Purkinje cell (primary cell): ENCODE measurements around the gene SEMA3F. TPM values are rescaled to one million over a fixed set of nuclear protein-coding genes. Genes with fewer than 3 reads are reported as not detected.

ENCODE experiments used
- polyA plus RNA-seq: library from polyadenylated mRNA; unstranded; fragments of >200 nt; fragmentation: Nextera tagmentation; gene quantifications from 2 replicates; pipeline ENCODE4 v1.2.1, GENCODE V29; 2014

Gene SEMA3F
- 0.10 TPM in 1 of 2 replicates, not detected in the other for polyA plus RNA-seq

DNA sequence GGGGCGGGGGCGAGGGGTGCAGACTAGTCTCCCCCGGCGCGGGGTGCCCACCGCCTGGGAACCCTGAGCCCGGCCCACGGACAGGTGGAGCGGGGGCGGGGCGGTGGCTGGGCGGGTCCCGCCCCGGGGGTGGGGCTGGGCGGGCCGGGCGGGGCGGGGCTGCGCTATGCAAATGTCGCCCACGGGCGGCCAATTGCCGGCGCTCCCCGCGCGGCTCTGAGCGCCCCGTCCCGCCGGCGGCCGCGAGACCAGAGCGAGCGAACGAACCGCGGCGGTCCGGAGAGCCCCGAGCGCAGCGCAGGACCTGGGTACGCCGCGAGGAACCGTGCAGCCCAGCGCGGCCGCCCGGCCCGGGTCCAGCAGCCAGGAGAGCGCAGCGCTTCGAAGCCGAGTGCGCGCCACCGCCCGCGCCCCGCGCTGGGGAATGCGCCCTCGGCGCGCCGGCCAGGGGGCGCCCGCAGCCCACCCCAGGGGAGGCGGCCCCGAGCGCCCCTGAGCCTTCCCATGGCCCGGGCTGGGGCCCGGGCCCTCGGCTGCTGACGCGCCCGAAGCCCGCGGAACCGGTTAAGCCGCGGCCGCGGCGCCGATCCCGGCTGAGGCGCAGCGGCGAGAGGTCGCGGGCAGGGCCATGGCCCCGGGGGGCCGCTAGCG, at the start of gene SEMA3F:
SEMA3F (plus strand) TSS at position 485 of the 651 bp plus-strand sequence. CDS start 4,299 bp downstream, outside the sequence.

DNA sequence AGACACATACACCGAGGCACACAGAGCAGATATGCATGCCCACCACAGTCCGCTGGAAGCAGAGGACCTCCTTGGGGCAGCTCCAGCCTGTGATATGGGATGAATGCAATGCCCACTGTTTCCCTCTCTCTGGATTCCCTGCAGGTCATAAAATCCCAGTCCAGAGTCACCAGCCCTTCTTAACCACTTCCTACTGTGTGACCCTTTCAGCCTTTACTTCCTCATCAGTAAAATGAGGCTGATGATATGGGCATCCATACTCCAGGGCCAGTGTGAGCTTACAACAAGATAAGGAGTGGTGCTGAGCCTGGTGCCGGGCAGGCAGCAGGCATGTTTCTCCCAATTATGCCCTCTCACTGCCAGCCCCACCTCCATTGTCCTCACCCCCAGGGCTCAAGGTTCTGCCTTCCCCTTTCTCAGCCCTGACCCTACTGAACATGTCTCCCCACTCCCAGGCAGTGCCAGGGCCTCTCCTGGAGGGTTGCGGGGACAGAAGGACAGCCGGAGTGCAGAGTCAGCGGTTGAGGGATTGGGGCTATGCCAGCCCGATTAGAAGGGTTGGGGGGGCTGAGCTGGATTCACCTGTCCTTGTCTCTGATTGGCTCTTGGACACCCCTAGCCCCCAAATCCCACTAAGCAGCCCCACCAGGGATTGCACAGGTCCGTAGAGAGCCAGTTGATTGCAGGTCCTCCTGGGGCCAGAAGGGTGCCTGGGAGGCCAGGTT, 36.0 kb downstream of the SEMA3F start, which contains the start of gene GNAT1:
GNAT1 (plus strand) TSS at position 675 of the 725 bp plus-strand sequence. CDS start 116 bp downstream, outside the sequence.

DNA sequence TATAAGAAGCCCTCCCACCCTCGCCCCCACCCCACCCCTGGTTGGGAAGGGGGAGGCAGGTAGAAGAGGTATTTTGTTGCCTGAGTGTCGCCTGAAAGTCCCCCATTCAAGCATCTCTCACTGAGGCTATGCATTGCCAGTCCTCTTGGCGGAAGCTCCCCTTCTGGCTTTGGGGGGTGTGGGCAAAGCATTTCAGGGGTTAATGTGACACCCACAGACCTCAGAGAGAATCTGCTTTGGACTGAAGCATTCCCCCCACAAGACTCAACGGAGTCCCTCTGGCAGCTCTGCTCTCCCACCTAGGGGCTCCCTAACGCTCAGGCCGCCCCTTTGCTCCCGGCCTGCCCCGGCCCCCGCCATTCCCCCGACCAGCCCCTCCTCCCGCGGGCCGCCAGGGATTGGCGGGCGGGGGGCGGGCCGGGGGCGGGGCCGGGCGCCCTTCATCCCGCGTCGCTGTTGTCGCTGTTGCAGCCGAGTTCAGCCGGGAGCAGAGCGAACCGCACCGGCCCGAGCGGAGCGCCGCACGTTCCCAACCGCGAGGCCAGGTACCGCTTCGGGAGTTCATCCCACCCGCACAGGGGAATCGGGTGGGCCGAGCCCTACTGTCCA, 49.8 kb downstream of the SEMA3F start, which contains the start of gene SLC38A3:
SLC38A3 (plus strand) TSS at position 468 of the 609 bp plus-strand sequence. CDS start 8,929 bp downstream, outside the sequence.

DNA sequence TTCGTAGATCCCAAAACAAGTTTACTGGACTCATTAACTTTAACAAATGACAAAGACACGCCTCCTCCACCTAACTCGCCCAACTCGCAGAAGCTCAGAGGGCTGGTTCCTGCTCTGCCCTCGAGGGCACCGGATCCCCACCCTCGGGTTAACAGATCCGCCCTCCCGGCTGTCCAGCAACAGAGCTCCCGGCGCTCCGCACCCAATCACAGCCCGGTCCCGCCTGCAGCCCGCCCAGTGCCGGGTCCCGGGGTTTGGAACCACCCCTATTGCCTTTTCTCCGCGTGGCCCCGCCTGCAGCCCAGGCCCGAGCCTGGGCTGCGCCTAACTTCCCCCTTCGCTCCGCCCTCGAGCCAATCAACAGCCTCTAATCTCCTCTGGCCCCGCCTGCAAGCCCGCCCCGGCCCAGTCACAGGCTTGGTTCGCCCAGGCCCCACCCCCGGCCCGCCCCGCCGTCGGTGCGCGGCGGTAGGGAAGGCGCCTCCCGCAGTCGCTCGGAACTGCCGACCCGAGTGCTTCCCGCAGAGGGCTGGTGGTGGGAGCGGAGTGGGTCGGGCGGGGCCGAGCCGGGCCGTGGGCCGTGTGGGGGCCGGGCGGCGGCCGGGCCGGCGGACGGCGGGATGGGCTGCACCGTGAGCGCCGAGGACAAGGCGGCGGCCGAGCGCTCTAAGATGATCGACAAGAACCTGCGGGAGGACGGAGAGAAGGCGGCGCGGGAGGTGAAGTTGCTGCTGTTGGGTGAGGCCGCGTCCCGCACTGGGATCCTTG, 80.8 kb downstream of the SEMA3F start, which contains the start of gene GNAI2:
GNAI2 (plus strand) TSS at position 489 of the 768 bp plus-strand sequence; CDS start at position 621, 132 bp downstream.

Other genes with a start within 250 kb of the SEMA3F start
- gene MON1A, start 225.5 kb upstream of the SEMA3F start, polyA plus RNA-seq = 4.6 and 6.7 TPM in 2 replicates
- gene RBM6, start 215.2 kb upstream of the SEMA3F start, polyA plus RNA-seq = 22.6 and 31.8 TPM in 2 replicates
- 27.7 and 31.1 TPM in 2 replicates for gene RBM5, start 66.4 kb upstream of the SEMA3F start, polyA plus RNA-seq
- gene GNAT1, start 36.3 kb downstream of the SEMA3F start, polyA plus RNA-seq = not detected in 2 replicates
- 0.16 and 4.2 TPM in 2 replicates for gene SLC38A3, start 49.9 kb downstream of the SEMA3F start, polyA plus RNA-seq
- 4.9 and 5.0 TPM in 2 replicates for gene GNAI2, start 80.9 kb downstream of the SEMA3F start, polyA plus RNA-seq
- gene SEMA3B, start 113.8 kb downstream of the SEMA3F start, polyA plus RNA-seq = 0.27 and 0.28 TPM in 2 replicates
- gene LSMEM2, start 123.8 kb downstream of the SEMA3F start, polyA plus RNA-seq = not detected in 2 replicates
- 2.5 and 6.0 TPM in 2 replicates for gene IFRD2, start 137.1 kb downstream of the SEMA3F start, polyA plus RNA-seq
- 3.8 TPM in 1 of 2 replicates, not detected in the other for gene HYAL3, start 144.1 kb downstream of the SEMA3F start, polyA plus RNA-seq
- 0.76 and 4.6 TPM in 2 replicates for gene NAA80, start 144.1 kb downstream of the SEMA3F start, polyA plus RNA-seq
- 0.83 TPM in 1 of 2 replicates, not detected in the other for gene HYAL1, start 148.2 kb downstream of the SEMA3F start, polyA plus RNA-seq
- gene HYAL2, start 167.4 kb downstream of the SEMA3F start, polyA plus RNA-seq = 1.8 and 4.4 TPM in 2 replicates
- 26.1 and 26.6 TPM in 2 replicates for gene TUSC2, start 172.9 kb downstream of the SEMA3F start, polyA plus RNA-seq
- gene RASSF1, start 185.5 kb downstream of the SEMA3F start, polyA plus RNA-seq = 2.4 and 3.2 TPM in 2 replicates
- not detected in 2 replicates for gene ZMYND10, start 190.4 kb downstream of the SEMA3F start, polyA plus RNA-seq
- 47.8 and 60.9 TPM in 2 replicates for gene NPRL2, start 195.5 kb downstream of the SEMA3F start, polyA plus RNA-seq
- 7.5 and 22.2 TPM in 2 replicates for gene CYB561D2, start 195.5 kb downstream of the SEMA3F start, polyA plus RNA-seq
- gene TMEM115, start 204.2 kb downstream of the SEMA3F start, polyA plus RNA-seq = 19.6 and 24.4 TPM in 2 replicates